Placental epithelial cell (primary cell): ENCODE data around the gene KLRC3. TPM values are rescaled to one million over a fixed set of nuclear protein-coding genes. Genes with fewer than 3 reads are reported as not detected.

Experiments
- total RNA-seq: library from RNA; depleted of rRNA; stranded (reverse); fragments of >200 nt; gene quantifications from 2 replicates; pipeline ENCODE4 v1.2.3, GENCODE V29; 2012

Gene KLRC3
- total RNA-seq, result 0.33 and 1.2 TPM in 2 replicates

DNA sequence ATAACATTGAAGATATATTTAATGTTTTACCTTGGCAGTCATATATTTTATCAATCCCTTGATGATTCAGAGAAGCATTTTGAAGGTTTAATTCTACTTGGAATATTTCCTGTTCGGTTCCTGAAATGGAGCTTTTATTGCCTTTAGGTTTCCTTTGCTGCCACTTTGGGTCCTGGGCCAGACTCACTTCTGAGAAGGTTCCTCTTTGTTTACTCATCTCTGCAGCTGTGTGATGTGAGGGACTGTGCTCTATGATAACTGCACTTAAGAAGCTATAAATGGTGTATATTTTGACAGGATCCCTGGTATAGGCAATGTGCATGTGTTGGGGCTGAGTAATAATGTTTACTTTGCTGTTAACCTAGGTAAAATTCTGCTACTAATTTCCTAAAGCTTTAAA is at the start of gene KLRC3:
Gene KLRC3, minus strand, starts transcription at position 262 of the 400 bp plus-strand sequence. Its CDS starts 45 bp downstream, at position 217.

DNA sequence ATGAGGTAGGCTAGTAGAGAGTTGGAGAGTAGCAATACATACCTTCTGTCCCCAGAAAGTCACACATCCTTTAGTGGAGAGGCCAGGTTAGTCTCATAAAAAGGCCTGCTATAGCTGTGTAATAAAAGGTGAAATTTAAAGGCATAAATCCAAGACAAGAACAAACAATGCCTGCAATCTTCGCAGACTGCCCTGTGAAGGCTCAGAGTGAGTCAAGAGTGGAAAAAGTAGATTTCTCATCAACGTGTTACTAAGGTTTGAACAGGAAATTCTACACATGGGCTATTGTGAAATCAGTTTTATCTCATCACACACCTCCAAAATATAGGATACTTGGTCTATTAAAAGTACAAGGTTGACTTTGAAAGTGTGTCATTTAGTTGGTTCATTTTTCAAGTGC is 32.8 kb upstream of the KLRC3 start, which contains the start of gene KLRC1:
Gene KLRC1, minus strand, starts transcription at position 222 of the 400 bp plus-strand sequence. CDS start 2,221 bp downstream, outside the sequence.

DNA sequence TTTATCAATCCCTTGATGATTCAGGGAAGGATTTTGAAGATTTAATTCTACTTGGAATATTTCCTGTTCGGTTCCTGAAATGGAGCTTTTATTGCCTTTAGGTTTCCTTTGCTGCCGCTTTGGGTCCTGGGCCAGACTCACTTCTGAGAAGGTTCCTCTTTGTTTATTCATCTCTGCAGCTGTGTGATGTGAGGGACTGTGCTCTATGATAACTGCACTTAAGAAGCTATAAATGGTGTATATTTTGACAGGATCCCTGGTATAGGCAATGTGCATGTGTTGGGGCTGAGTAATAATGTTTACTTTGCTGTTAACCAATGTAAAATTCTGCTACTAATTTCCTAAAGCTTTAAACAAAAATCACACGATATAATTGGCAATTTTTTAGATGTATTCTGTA is 15.4 kb upstream of the KLRC3 start, which contains the start of gene KLRC2:
Gene KLRC2, minus strand, starts transcription at position 195 of the 400 bp plus-strand sequence. Its CDS starts 24 bp downstream, at position 171.

DNA sequence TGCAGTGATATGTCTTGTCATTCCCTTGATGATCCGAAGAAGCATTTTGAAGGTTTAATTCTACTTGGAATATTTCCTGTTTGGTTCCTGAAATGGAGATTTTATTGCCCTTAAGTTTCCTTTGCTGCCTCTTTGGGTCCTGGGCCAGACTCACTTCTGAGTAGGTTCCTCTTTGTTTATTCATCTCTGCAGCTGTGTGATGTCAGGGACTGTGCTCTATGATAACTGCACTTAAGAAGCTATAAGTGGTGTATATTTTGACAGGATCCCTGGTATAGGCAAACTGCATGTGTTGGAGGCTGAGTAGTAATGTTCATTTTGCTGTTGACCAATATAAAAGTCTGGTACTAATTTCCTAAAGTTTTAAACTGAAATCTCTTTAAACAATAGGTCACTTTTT is 11.0 kb downstream of the KLRC3 start, which contains the start of gene KLRC4:
Gene KLRC4, minus strand, starts transcription at position 366 of the 400 bp plus-strand sequence. Its CDS starts 182 bp downstream, at position 184.

DNA sequence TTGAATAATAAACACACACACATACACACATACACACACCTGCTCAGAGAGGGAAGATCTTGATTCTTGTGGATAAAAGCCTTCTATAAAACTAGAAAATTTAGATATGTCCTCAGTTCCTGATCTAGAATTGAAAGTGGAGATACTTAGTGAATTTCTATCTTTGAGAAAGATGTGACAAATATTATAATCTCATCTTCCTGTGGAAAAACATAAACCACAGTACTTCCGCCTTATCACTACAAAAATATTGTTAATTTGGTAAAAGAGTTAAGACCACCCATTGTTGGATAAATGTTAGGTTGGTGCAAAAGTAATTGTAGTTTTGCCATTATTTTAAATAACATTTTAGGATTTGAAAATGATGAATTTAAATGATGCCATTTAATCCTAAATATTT is 30.5 kb downstream of the KLRC3 start, which contains the start of gene KLRK1:
Gene KLRK1, minus strand, starts transcription at position 138 of the 400 bp plus-strand sequence. CDS start 1,231 bp downstream, outside the sequence.

Other genes starting within 250 kb of the KLRC3 start
- not detected in 2 replicates for gene OLR1, start 248.5 kb downstream of the KLRC3 start, total RNA-seq
- gene TMEM52B, start 241.6 kb downstream of the KLRC3 start, total RNA-seq, result 0.39 and 1.5 TPM in 2 replicates
- 66.9 and 115 TPM in 2 replicates for gene GABARAPL1, start 207.7 kb downstream of the KLRC3 start, total RNA-seq
- 0.43 and 1.6 TPM in 2 replicates for gene KLRD1, start 112.7 kb downstream of the KLRC3 start, total RNA-seq
- gene KLRK1, start 30.6 kb downstream of the KLRC3 start, total RNA-seq, result 0.43 and 2.0 TPM in 2 replicates
- gene KLRC4, start 10.8 kb downstream of the KLRC3 start, total RNA-seq, result 1.2 TPM in 1 of 2 replicates, not detected in the other
- 1.6 TPM in 1 of 2 replicates, not detected in the other for gene KLRC2, start 15.4 kb upstream of the KLRC3 start, total RNA-seq
- 0.39 TPM in 1 of 2 replicates, not detected in the other for gene KLRC1, start 32.8 kb upstream of the KLRC3 start, total RNA-seq
- 1.2 and 8.7 TPM in 2 replicates for gene EIF2S3B, start 85.3 kb upstream of the KLRC3 start, total RNA-seq
- gene MAGOHB, start 193.0 kb upstream of the KLRC3 start, total RNA-seq, result 12.5 and 20.0 TPM in 2 replicates